ENCODE data around the gene OAT.

The OAT gene

DNA sequence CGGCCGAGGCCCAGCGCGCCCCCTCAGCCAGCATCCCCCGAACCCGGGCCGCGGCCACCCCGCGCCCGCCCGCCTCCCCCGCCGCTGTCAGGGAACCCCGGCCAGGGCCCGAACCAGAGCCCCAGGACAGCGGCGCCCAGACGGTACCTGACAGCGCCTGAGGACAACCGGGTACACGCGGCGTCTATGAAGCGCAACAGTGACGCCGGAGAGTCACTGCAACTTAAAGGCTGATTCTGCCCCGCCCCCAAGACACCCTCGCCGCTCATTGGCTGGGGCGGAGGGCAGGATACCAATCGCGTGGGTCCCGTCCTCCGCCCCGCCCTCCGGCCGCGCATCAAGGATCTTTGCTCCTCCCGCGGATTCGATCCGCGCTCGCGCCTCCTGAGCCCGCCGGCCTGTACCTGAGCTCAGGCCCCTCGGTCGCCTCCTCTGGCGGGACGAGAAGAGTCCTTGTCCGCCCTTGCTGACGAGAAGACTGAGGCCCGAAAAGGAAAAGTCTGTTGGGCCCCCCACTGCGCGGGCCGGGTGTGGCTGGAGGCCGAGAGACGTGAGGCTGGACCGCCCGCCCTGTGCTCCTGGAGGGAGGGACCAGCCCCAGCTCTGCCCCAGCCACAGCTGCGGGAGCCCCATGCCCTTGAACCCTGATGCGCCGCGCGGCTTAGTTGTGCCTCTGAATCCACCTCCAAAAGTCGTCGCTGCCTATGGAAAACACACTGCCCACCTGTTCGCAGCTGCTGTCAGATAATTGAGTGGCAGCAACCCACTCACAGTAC is at the start of gene OAT:
TSS of gene OAT (minus strand) at position 198 of the 776 bp plus-strand sequence. CDS start 6,752 bp downstream, outside the sequence.
- Mint-ChIP-seq H3K9me3 (no peaks in the 10 kb centered on the region), H3K4me3 (peak within 1 kb of the TSS; percentile 83), H3K36me3 (ENCODE audit: low read depth) (peaks cover 1% of the 10 kb centered on the region), H3K4me1 (ENCODE audit: low read depth) (peaks cover 31% of the 10 kb centered on the region), H3K27ac (peak within 1 kb of the TSS; percentile 63), H3K27me3 (peaks cover 13% of the 10 kb centered on the region)
- DNase-seq, result peak; percentile 96

DNA sequence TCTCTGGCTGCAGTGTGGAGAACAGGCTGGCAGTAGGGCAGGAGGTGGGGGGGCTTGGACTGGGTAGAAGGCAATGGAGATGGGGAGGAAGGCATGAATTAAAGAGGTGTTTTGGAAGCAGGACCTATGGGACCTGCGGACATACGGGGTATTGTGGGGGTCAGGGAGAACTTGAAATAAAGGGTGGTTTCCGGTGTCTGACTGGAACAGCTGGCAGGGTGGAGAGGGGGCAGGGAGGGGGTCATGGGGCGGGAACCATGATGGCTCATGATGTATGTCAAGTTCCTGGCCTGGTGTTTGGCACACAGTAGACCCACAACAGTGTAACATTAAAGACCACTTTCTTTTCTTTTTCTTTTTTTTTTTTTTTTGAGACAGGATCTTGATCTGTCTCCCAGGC is 48.4 kb upstream of the OAT start:
- no peak for DNase-seq
- H3K9me3 Mint-ChIP-seq, result no peaks in the 10 kb centered on the region
- peaks cover 23% of the 10 kb centered on the region for H3K4me1 Mint-ChIP-seq (ENCODE audit: low read depth)
- peaks cover 4% of the 10 kb centered on the region for H3K36me3 Mint-ChIP-seq (ENCODE audit: low read depth)
- no peak overlapping the region for H3K27ac Mint-ChIP-seq
- no peaks in the 10 kb centered on the region for H3K27me3 Mint-ChIP-seq
- no peak overlapping the region for H3K4me3 Mint-ChIP-seq

DNA sequence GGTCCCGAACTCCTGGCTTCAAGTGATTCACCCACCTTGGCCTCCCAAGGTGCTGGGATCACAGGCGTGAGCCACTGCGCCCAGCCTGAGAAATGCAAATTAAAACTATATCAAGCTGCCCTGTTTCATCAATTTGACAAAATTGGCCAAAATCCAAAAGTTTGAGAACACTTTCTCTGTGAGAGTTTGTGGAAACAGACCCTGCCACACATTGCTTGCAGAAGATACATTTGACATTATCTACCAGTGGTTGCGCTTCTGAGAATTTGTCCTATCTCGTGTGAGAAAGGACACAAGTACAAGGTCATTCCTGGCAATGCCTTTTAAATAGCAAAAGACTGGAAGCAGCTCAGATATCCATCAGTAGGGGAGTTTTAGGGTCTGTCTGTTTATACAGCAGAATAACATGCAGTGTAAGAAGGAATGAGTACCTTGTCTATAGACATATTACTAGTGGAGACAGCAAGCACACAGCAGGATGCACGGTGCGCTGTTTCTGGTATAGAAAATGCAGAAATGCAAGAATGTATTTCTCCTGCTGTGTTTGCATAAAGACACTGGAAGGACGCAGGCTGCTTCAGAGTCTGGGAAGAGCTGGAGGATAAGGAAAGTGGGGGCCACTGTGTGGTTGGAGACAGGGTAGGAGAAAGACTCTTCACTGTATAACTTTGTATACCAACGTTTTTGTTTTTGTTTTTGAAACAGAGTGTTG is 47.2 kb upstream of the OAT start:
- DNase-seq, result no peak
- peaks cover 6% of the 10 kb centered on the region for H3K36me3 Mint-ChIP-seq (ENCODE audit: low read depth)
- H3K4me1 Mint-ChIP-seq (ENCODE audit: low read depth), result peaks cover 26% of the 10 kb centered on the region
- H3K9me3 Mint-ChIP-seq, result no peaks in the 10 kb centered on the region
- H3K27me3 Mint-ChIP-seq, result no peaks in the 10 kb centered on the region
- H3K27ac Mint-ChIP-seq, result peak overlapping the region; percentile 53
- H3K4me3 Mint-ChIP-seq, result no peak overlapping the region

DNA sequence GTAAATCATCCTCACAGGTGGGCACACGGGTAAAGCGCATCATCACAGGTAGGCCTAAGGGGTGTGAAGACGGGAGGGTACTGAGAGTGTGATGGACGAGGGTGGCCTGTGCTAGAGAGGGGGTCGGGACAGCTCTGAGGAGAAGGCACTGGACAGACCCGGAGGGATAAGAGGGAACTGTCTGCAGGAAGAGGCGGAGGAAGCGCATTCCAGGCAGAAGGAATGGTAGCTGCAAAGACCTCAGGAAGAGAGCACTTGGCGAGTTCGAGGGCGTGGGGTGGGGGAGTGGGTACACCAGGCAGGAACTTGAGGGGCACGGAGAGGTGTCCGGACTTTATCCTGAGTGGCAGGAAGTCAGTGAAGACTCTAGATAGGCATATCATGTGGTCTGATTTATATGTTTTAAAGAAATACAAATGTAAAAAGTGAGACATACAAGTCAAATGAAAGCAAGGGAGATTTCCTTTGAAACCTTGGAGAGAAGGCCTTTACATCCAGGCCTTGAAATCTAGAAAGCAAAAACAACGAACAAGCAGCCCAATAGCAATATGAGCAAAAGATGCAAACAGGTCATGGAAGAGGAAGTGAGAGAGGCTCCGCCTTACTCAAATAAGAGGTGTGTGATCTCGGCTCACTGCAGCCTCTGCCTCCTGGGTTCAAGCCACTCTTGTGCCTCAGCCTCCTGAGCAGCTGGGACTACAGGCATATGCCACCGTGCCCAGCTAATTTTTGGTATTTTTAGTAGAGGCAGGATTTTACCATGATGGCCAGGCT is 46.5 kb upstream of the OAT start:
- Mint-ChIP-seq H3K4me3 (peak overlapping the region; percentile 27), H3K4me1 (ENCODE audit: low read depth) (peaks cover 26% of the 10 kb centered on the region), H3K27ac (peak overlapping the region; percentile 53), H3K27me3 (no peaks in the 10 kb centered on the region), H3K36me3 (ENCODE audit: low read depth) (peaks cover 6% of the 10 kb centered on the region), H3K9me3 (no peaks in the 10 kb centered on the region)
- no peak for DNase-seq

DNA sequence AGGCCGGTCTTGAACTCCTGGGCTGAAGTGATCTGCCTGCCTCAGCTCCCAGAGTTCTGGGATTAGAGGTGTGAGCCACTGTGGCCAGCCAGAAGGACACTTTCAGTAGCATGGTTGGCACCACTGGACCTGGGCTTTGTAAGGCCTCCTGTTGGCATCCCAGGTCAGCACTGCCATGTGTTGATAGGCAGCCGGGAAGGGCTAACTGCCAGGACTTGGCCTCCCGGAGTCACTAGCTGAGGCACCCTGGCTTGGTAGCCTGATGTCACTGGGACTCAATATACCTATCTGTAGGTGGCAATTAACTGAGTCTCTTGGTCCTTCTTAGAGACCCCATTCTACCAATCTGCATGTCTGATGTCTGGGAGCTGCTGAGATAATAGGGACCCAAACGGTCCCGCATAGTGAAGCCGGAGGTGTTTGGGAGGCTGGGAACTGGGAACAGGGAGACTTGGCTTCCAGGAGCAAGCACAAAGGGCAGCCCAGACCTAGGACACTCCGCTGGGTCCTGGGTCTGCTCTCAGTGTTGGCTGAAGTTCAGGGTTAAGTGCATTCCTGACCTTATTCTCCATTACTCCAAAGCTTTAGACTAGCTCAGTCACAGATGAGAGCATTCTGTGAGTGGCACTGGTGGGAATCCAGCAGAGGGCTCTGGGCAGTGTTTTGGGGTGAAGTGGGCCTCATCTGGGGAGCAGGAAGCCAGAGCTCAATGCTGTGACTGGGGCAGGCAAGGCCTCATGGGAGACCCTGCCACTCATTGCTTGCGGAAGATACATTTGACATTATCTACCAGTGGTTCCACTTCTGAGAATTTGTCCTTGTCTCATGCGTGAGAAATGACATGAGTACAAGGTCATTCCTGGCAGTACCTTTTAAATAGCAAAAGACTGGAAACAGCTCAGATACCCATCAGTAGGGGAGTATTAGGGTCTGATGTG is 45.6 kb upstream of the OAT start:
- Mint-ChIP-seq H3K4me1 (ENCODE audit: low read depth) (peaks cover 26% of the 10 kb centered on the region), H3K36me3 (ENCODE audit: low read depth) (peaks cover 5% of the 10 kb centered on the region), H3K27me3 (no peaks in the 10 kb centered on the region)

DNA sequence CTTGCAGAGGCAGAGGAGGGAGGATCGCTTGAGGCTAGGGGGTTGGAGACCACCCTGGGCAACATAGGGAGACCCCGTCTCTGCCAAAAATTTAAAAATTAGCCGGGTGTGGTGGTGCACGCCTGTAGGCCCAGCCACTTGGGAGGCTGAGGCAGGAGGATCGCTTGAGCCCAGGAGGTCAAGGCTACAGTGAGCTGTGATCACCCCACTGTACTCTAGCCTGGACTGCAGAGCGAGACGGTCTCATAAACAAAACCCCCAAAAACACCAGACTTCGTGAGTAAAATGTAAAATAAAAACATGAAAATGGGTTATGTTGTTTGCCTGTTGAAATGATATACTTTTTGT is 43.6 kb upstream of the OAT start:
- peaks cover 3% of the 10 kb centered on the region for H3K27me3 Mint-ChIP-seq
- H3K36me3 Mint-ChIP-seq (ENCODE audit: low read depth), result peaks cover 3% of the 10 kb centered on the region
- H3K4me1 Mint-ChIP-seq (ENCODE audit: low read depth), result peaks cover 26% of the 10 kb centered on the region
- no peak for DNase-seq
- H3K4me3 Mint-ChIP-seq, result peak overlapping the region; percentile 85
- H3K9me3 Mint-ChIP-seq, result no peaks in the 10 kb centered on the region
- H3K27ac Mint-ChIP-seq, result peak overlapping the region; percentile 86

More for the DNA sequence above, 45.6 kb upstream of the OAT start:
- no peak for DNase-seq
- Mint-ChIP-seq H3K27ac (peak overlapping the region; percentile 53), H3K4me3 (no peak overlapping the region), H3K9me3 (no peaks in the 10 kb centered on the region)

DNA sequence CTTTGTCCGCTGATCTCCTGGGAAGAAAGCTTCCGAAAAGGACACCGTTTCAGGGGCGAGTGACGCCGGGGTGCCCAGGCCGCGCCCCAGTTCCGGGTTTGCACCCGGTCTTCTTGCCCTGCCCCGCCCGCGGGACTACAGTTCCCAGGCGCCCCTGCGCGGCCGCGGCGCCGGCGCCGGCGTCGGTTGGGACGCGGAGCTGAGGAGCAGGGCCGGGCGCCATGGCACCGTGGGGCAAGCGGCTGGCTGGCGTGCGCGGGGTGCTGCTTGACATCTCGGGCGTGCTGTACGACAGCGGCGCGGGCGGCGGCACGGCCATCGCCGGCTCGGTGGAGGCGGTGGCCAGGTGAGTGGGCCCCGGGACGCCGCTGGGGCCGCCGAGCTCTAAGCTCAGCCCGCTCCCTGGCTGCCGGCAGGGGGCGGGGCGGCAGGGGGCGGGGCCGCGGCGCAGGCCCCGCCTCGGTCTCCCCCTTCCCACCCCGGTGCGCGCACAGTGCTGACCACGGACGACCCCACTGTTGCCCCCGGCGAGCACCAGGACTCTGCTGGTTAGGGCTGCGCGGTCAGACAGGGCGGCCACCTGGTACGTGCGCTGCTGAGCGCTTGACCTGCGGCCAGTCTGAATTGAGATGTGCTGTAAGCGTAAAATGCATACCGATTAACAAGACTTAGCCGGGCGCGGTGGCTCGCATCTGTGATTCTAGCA is 43.1 kb upstream of the OAT start, which contains the start of gene LHPP:
TSS of gene LHPP (plus strand) at position 182 of the 706 bp plus-strand sequence. CDS start at position 222, 40 bp downstream.
- DNase-seq, result peak; percentile 94
- Mint-ChIP-seq H3K36me3 (ENCODE audit: low read depth) (peaks cover 3% of the 10 kb centered on the region), H3K27me3 (peaks cover 5% of the 10 kb centered on the region), H3K9me3 (no peaks in the 10 kb centered on the region), H3K4me1 (ENCODE audit: low read depth) (peaks cover 26% of the 10 kb centered on the region), H3K27ac (peak within 1 kb of the TSS; percentile 93), H3K4me3 (peak within 1 kb of the TSS; percentile 85)

DNA sequence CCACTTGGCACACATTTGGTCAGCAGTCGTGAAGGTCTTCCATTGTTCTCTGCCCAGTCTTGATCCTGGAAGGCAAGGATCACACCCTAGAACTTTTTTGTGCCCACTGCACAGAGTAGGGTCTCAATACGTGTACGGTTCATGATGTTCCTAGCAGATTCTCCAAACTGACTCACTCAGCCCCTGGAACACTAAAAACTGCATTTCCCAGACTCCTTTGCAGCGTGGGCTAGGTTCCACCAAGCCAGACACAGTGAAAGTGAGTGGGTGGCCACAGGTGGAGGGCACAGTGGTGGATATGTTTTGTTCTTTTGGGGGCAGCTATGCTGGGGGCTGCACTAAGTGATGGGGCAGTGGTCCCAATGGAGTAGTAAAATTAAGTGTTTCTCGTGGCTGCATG is 41.4 kb upstream of the OAT start:
- no peak for DNase-seq
- no peak overlapping the region for H3K27ac Mint-ChIP-seq
- peaks cover 14% of the 10 kb centered on the region for H3K4me1 Mint-ChIP-seq (ENCODE audit: low read depth)
- no peak overlapping the region for H3K4me3 Mint-ChIP-seq
- no peaks in the 10 kb centered on the region for H3K9me3 Mint-ChIP-seq
- peaks cover 3% of the 10 kb centered on the region for H3K36me3 Mint-ChIP-seq (ENCODE audit: low read depth)
- peaks cover 21% of the 10 kb centered on the region for H3K27me3 Mint-ChIP-seq

DNA sequence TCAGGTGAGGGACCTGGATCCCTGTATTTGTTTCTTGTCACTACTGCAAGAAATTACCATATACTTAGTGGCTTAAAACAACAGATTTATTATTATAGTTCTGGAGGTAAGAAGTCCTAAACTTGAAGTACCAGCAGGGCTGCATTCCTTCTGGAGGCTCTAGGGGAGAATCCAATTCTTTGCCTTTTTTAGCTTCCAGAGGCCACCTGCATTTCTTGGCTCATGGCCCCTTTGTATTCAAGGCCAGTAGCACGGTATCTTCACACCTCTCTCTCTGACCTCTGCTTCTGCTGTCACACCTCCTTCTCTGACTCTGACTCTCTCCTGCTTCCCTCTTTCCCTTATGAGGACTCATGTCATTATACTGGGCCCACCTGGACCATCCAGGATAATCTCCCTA is 40.7 kb upstream of the OAT start:
- no peak for DNase-seq
- Mint-ChIP-seq H3K4me1 (ENCODE audit: low read depth) (peaks cover 7% of the 10 kb centered on the region), H3K27ac (no peak overlapping the region)

DNA sequence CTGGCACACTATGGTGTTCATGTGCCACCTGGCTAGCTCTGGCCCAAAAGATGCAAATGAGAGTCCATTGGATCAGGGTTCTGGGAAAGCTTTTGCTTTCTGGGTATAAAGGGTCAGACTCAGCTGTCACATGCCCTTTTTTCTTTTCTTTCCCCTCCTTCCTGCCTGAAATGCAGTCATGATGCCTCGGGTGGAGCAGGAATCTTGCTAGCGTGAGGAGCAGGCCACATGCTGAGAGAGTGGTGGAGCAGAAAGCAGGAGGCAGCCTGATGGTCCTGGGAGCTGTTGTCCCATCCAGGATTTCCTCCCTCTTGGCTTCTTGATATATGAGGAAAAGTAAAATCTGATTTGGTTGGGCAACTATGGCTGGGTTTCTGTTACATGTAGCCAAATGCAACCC is 40.2 kb upstream of the OAT start:
- no peak overlapping the region for H3K27ac Mint-ChIP-seq
- no peak for DNase-seq
- H3K9me3 Mint-ChIP-seq, result no peaks in the 10 kb centered on the region
- peaks cover 3% of the 10 kb centered on the region for H3K36me3 Mint-ChIP-seq (ENCODE audit: low read depth)
- H3K27me3 Mint-ChIP-seq, result peaks cover 32% of the 10 kb centered on the region
- H3K4me1 Mint-ChIP-seq (ENCODE audit: low read depth), result peaks cover 4% of the 10 kb centered on the region
- H3K4me3 Mint-ChIP-seq, result no peak overlapping the region

More for the DNA sequence above, 40.7 kb upstream of the OAT start:
- peaks cover 29% of the 10 kb centered on the region for H3K27me3 Mint-ChIP-seq
- H3K36me3 Mint-ChIP-seq (ENCODE audit: low read depth), result peaks cover 3% of the 10 kb centered on the region
- no peak overlapping the region for H3K4me3 Mint-ChIP-seq
- no peaks in the 10 kb centered on the region for H3K9me3 Mint-ChIP-seq

DNA sequence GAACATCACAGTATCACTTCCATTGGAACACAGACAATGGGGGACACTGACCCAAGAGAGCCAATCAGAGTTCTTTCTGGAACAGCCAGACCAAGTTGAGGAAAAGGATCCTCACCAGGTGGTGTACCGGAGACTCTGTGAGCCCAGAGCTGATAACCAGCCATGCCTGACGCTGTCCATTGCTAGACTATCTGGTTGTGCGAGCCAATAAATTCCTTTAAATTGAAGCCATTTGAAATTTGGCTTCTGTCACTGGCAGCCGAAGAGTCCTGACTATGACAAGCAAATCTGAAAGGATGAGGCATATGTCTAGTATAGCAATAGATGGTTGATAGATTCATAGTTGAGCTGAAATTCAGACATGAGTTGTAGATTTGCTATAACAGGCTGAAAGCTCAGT is 39.8 kb upstream of the OAT start:
- Mint-ChIP-seq H3K4me3 (no peak overlapping the region), H3K36me3 (ENCODE audit: low read depth) (peaks cover 3% of the 10 kb centered on the region), H3K27me3 (peaks cover 36% of the 10 kb centered on the region)

DNA sequence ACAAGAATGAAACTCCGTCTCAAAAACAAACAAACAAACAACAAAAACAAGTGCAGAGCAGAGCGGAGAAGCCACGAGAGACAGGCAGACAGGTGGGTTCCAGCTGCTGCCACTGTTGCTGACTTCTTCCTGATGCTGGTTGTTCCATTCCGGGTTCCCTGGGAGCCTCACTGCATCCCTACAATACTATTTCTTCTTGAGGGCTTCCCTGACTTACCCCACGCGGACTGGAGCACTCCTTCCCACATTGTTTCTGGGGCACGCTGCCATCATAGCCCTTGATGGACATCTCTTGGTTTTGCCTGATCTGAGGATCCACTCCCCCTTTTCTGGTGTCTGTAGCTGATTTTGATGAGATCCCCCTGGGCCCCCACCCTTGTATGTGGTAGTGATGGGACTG is 36.7 kb upstream of the OAT start:
- Mint-ChIP-seq H3K9me3 (no peaks in the 10 kb centered on the region), H3K4me1 (ENCODE audit: low read depth) (peaks cover under 1% of the 10 kb centered on the region), H3K27me3 (peaks cover 63% of the 10 kb centered on the region), H3K4me3 (no peak overlapping the region), H3K36me3 (ENCODE audit: low read depth) (no peaks in the 10 kb centered on the region), H3K27ac (no peak overlapping the region)
- no peak for DNase-seq

More for the DNA sequence above, 39.8 kb upstream of the OAT start:
- H3K27ac Mint-ChIP-seq, result no peak overlapping the region
- DNase-seq, result no peak
- H3K9me3 Mint-ChIP-seq, result no peaks in the 10 kb centered on the region
- peaks cover 4% of the 10 kb centered on the region for H3K4me1 Mint-ChIP-seq (ENCODE audit: low read depth)

DNA sequence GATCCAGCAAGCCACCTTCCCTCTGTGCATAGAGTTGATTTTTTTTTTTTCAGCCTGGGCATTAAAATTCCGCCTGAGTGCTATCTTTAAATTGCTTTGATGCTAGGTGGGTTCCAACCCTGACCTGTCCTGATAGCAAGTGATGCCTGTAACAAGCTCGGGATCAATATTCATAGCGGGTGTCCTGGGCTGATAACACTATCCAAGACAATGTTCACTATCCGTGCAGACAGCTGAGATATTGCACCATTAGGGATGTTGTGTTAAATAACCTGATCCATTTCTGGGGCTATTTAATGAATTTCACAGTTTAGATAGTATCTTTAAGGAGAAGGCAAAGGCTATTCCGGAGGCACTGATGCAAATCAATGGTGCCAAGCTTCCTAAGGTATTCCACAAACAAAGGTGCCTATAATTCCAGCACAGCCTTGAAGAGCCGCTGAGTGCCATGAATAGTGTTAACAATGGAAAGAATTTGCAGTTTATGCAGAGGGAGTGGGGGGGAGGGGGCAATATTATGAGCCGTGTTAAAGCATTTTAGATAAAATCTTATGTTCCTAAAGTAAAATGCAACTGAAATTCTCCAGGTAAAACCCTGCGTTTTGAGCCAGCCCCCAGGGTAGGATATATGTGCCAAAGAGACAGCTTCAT is 35.4 kb upstream of the OAT start:
- Mint-ChIP-seq H3K4me3 (no peak overlapping the region), H3K27me3 (peaks cover 74% of the 10 kb centered on the region), H3K36me3 (ENCODE audit: low read depth) (no peaks in the 10 kb centered on the region), H3K9me3 (no peaks in the 10 kb centered on the region), H3K4me1 (ENCODE audit: low read depth) (peaks cover 10% of the 10 kb centered on the region), H3K27ac (no peak overlapping the region)
- no peak for DNase-seq
